Pulmonary artery endothelial cell (primary cell): ENCODE data around the gene USHBP1. TPM values are rescaled to one million over a fixed set of nuclear protein-coding genes. Genes with fewer than 3 reads are reported as not detected.
"Not testable (repeated sequence)": the region's sequence is repeated elsewhere in the genome, so short reads cannot be mapped to it uniquely, and the experiment has no call there.

Experiments used
- DNase-seq: peaks from one replicate; pipeline ENCODE4 v3.0.0-alpha.2; 2011; ENCODE audit warnings: low read depth, low spot score
- total RNA-seq: library from RNA; depleted of rRNA; stranded (reverse); fragments of >200 nt; gene quantifications from 2 replicates; pipeline ENCODE4 v1.2.3, GENCODE V29; 2014

USHBP1 gene
- total RNA-seq, 1 donor from 2014 or later, result 5.7 TPM

- DNase-seq, result not testable (repeated sequence)
Measured at GRCh38 chr19:17295551-17295950, 31.0 kb upstream of the USHBP1 start.

GRCh38 chr19:17294051-17294891, 29.7 kb upstream of the USHBP1 start:
- no peak for DNase-seq

GRCh38 chr19:17293605-17294004, 29.1 kb upstream of the USHBP1 start:
- no peak for DNase-seq

GRCh38 chr19:17292301-17293074, 27.9 kb upstream of the USHBP1 start:
- DNase-seq, result peak; percentile 69

- peak; percentile 60 for DNase-seq
Measured at GRCh38 chr19:17289489-17289888, 24.9 kb upstream of the USHBP1 start.

- DNase-seq, result no peak
Measured at GRCh38 chr19:17286752-17287151, 22.2 kb upstream of the USHBP1 start.

- no peak for DNase-seq
Measured at GRCh38 chr19:17286263-17286662, 21.7 kb upstream of the USHBP1 start.

GRCh38 chr19:17285415-17286135, 21.0 kb upstream of the USHBP1 start:
- no peak for DNase-seq

- no peak for DNase-seq
Measured at GRCh38 chr19:17283504-17283996, 19.0 kb upstream of the USHBP1 start.

GRCh38 chr19:17282488-17283125, 18.1 kb upstream of the USHBP1 start:
- DNase-seq, result peak; percentile 50

GRCh38 chr19:17281391-17282304, 17.1 kb upstream of the USHBP1 start, which contains the start of gene ANKLE1:
ANKLE1 (plus strand) TSS chr19:17281901; CDS start chr19:17281921, 20 bp downstream.
- DNase-seq, result no peak

GRCh38 chr19:17279436-17279835, 14.9 kb upstream of the USHBP1 start:
- no peak for DNase-seq

- no peak for DNase-seq
Measured at GRCh38 chr19:17275441-17276175, 11.1 kb upstream of the USHBP1 start.

GRCh38 chr19:17274892-17275291, 10.3 kb upstream of the USHBP1 start:
- DNase-seq, result not testable (repeated sequence)

GRCh38 chr19:17268754-17269153, 4.2 kb upstream of the USHBP1 start:
- DNase-seq, result no peak

GRCh38 chr19:17266975-17267788, 2.6 kb upstream of the USHBP1 start, which contains the start of gene BABAM1:
BABAM1 (plus strand) TSS chr19:17267443; CDS start chr19:17268807, 1,364 bp downstream.
- DNase-seq, result peak; percentile 96

- no peak for DNase-seq
Measured at GRCh38 chr19:17266589-17266974, 2.0 kb upstream of the USHBP1 start.

- DNase-seq, result no peak
Measured at GRCh38 chr19:17266026-17266425, 1.5 kb upstream of the USHBP1 start.
